ENCODE results near the gene CPN1.

DNA sequence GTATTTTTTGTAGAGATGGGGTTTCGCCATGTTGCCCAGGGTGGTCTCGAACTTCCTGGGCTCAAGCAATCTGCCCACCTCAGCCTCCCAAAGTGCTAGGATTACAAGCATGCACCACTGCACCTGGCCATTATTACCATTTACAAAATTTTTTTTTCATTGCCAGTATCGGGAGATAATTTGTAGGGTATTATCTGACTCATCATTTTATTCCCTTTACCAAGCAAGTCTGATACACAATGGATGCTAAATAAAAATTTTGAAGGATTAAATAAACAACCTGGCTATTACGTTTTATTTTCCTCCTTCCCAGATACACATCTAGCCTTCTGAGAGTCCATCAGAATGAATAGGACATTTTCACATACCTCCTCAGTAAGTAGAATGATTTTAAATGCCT is 38.1 kb upstream of the CPN1 start:
- TF ChIP-seq POLR2AphosphoS5 (IDR thresholded peaks at IDR 0.05; ENCODE audit: borderline replicate concordance, low read depth, low read length) (no peak), EZH2 (IDR thresholded peaks at IDR 0.05) (no peak), FOXP2 (optimal IDR thresholded peaks at IDR 0.05; ENCODE audit: control extremely low read depth, extremely low read length, insufficient read depth) (no peak)

All from SK-N-MC (cell line).